Measurements from ENCODE around the gene INTS1. TPM values are rescaled to one million over a fixed set of nuclear protein-coding genes. Genes with fewer than 3 reads are reported as not detected.

INTS1 gene
- total and polyA plus RNA-seq, 2 donors (not counting 1 experiment from before 2014, with no cell fraction given) = 128 to 160 TPM

DNA sequence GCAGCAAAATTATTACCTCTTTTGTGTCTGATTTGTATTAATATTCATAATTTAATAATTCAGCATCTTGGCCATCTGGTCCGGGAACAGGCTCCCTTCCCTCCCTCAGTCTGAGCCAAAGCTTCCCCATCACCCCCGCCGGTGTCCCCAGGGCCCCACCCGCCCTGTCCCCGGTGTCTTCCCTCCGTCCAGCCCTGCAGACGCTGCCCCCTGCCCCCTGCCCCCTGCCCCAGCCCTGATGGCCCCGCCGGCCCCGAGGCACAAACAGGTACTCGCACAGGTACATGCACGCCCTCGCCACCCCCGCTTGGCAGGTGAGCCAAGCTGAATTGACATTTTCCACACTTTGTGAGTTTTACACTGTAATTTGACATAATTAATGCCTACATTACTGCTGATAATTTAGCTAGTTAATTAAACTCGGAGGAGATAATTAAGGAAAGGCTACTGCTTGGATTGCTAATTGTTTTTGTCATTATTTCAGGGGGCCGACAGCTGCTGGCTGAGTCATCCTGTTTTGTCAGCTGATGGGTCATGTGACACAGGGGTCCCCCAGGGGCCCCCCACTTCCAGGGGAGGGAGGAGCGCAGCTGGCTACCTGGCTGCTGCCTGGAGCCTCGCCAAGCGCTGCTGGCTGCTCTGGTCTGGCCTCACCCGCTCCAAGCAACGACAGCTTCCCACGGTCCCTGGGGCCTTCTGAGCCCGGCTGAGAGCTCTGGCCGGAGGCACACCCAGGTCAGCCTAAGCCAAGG, 81.5 kb downstream of the INTS1 start:
- no peaks in the 10 kb centered on the region for H3K4me1 Mint-ChIP-seq
- H3K27ac Mint-ChIP-seq = no peak overlapping the region
- WGBS (ENCODE audit: insufficient coverage) = under 1% methylated on average over 9 of the region's 24 CpGs
- peaks cover 24% of the 10 kb centered on the region for H3K27me3 Mint-ChIP-seq
- no peak overlapping the region for H3K4me3 Mint-ChIP-seq
- TF ChIP-seq, protein P1, sequence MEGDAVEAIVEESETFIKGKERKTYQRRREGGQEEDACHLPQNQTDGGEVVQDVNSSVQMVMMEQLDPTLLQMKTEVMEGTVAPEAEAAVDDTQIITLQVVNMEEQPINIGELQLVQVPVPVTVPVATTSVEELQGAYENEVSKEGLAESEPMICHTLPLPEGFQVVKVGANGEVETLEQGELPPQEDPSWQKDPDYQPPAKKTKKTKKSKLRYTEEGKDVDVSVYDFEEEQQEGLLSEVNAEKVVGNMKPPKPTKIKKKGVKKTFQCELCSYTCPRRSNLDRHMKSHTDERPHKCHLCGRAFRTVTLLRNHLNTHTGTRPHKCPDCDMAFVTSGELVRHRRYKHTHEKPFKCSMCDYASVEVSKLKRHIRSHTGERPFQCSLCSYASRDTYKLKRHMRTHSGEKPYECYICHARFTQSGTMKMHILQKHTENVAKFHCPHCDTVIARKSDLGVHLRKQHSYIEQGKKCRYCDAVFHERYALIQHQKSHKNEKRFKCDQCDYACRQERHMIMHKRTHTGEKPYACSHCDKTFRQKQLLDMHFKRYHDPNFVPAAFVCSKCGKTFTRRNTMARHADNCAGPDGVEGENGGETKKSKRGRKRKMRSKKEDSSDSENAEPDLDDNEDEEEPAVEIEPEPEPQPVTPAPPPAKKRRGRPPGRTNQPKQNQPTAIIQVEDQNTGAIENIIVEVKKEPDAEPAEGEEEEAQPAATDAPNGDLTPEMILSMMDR (IDR thresholded peaks at IDR 0.05) = no peak
- TF ChIP-seq EZH2 (IDR thresholded peaks at IDR 0.05; ENCODE audit: borderline replicate concordance, insufficient read depth, low read depth, low read length, poor library complexity, severe bottlenecking) = no peak
- Histone ChIP-seq H3K36me3 (replicated peaks in 1 of 2; ENCODE audit: control extremely low read depth in 1 of 2, control insufficient read depth in 1 of 2, extremely low read depth in 1 of 2, insufficient read depth in 2 of 2, low read length in 1 of 2) (no peaks in the 10 kb centered on the region), H3K27ac (ENCODE audit: low read length in 2 of 2) (no peak overlapping the region), H3K4me3 (ENCODE audit: control extremely low read depth in 1 of 5, extremely low read depth in 1 of 5, insufficient read depth in 1 of 5, low read depth in 2 of 5, low read length in 4 of 5) (no peak overlapping the region), H3K9me3 (ENCODE audit: control extremely low read depth in 1 of 3, control insufficient read depth in 2 of 3, insufficient read depth in 1 of 3, low read length in 2 of 3) (peaks cover 0 to 11% (median 0%) of the 10 kb centered on the region in 3 donors), H4K20me1 (ENCODE audit: control insufficient read depth, insufficient read depth, low read length, poor library complexity, severe bottlenecking) (no peaks in the 10 kb centered on the region), H3K4me2 (replicated peaks; ENCODE audit: low read depth, low read length, poor library complexity, severe bottlenecking) (no peak overlapping the region), H3K9ac (ENCODE audit: low read length) (no peak overlapping the region), H3K4me1 (ENCODE audit: control insufficient read depth in 2 of 2, insufficient read depth in 2 of 2, low read length in 2 of 2) (no peaks in the 10 kb centered on the region), H2AFZ (ENCODE audit: insufficient read depth, low read depth, low read length, poor library complexity, severe bottlenecking) (no peak overlapping the region), H3K79me2 (ENCODE audit: control insufficient read depth, insufficient read depth, low read length) (no peaks in the 10 kb centered on the region), H3K27me3 (replicated peaks in 1 of 4; ENCODE audit: control extremely low read depth in 1 of 4, control insufficient read depth in 3 of 4, insufficient read depth in 4 of 4, low read length in 3 of 4) (peaks cover 0 to 3% (median 0%) of the 10 kb centered on the region in 4 experiments)
- POLR2A ChIA-PET = no interaction called here
- H3K9me3 Mint-ChIP-seq (ENCODE audit: insufficient read depth) = no peaks in the 10 kb centered on the region
- DNase-seq = no peak
- CTCF ChIA-PET = no interaction called here
- ATAC-seq (ENCODE audit: low read depth) = no peak
- intact Hi-C loops (cut with micrococcal nuclease) = no loop called here

- Histone ChIP-seq H3K27ac (ENCODE audit: low read length in 2 of 2) (no peak overlapping the region), H3K4me3 (ENCODE audit: control extremely low read depth in 1 of 5, extremely low read depth in 1 of 5, insufficient read depth in 1 of 5, low read depth in 2 of 5, low read length in 4 of 5) (no peak overlapping the region), H3K9ac (ENCODE audit: low read length) (no peak overlapping the region), H3K9me3 (ENCODE audit: control extremely low read depth in 1 of 3, control insufficient read depth in 2 of 3, insufficient read depth in 1 of 3, low read length in 2 of 3) (peaks cover 0 to 11% (median 0%) of the 10 kb centered on the region in 3 donors), H3K36me3 (replicated peaks in 1 of 2; ENCODE audit: control extremely low read depth in 1 of 2, control insufficient read depth in 1 of 2, extremely low read depth in 1 of 2, insufficient read depth in 2 of 2, low read length in 1 of 2) (no peaks in the 10 kb centered on the region), H2AFZ (ENCODE audit: insufficient read depth, low read depth, low read length, poor library complexity, severe bottlenecking) (no peak overlapping the region), H3K4me2 (replicated peaks; ENCODE audit: low read depth, low read length, poor library complexity, severe bottlenecking) (no peak overlapping the region), H3K79me2 (ENCODE audit: control insufficient read depth, insufficient read depth, low read length) (no peaks in the 10 kb centered on the region), H3K4me1 (ENCODE audit: control insufficient read depth in 2 of 2, insufficient read depth in 2 of 2, low read length in 2 of 2) (no peaks in the 10 kb centered on the region), H4K20me1 (ENCODE audit: control insufficient read depth, insufficient read depth, low read length, poor library complexity, severe bottlenecking) (no peaks in the 10 kb centered on the region), H3K27me3 (replicated peaks in 1 of 4; ENCODE audit: control extremely low read depth in 1 of 4, control insufficient read depth in 3 of 4, insufficient read depth in 4 of 4, low read length in 3 of 4) (peaks cover 0 to 3% (median 0%) of the 10 kb centered on the region in 4 experiments)
- Mint-ChIP-seq H3K4me3 (no peak overlapping the region), H3K9me3 (ENCODE audit: insufficient read depth) (no peaks in the 10 kb centered on the region), H3K27ac (no peak overlapping the region), H3K27me3 (peaks cover 28% of the 10 kb centered on the region), H3K4me1 (peaks cover 6% of the 10 kb centered on the region)
- CTCF ChIA-PET = no interaction called here
- TF ChIP-seq EZH2 (IDR thresholded peaks at IDR 0.05; ENCODE audit: borderline replicate concordance, insufficient read depth, low read depth, low read length, poor library complexity, severe bottlenecking) = no peak
- TF ChIP-seq, protein P1 (IDR thresholded peaks at IDR 0.05) = no peak
- no peak for DNase-seq
- intact Hi-C loops (cut with micrococcal nuclease) = no loop called here
- POLR2A ChIA-PET = no interaction called here
- 89% methylated on average over 8 of the region's 8 CpGs for WGBS (ENCODE audit: insufficient coverage)
- ATAC-seq (ENCODE audit: low read depth) = no peak
These were observed 82.2 kb downstream of the INTS1 start for GRCh38 chr7:1421946-1422345.

Data from B cell (primary cell).